Stimulated activated CD4-positive, alpha-beta T cell treated with anti-CD3 and anti-CD28 coated beads, TNF-alpha, amount 100 ng/mL, for 24 hours (primary cell): ENCODE data around the gene DAB2IP.

Experiments
- DNase-seq, 3 experiments: peaks; one replicate each; pipeline ENCODE4 v3.0.0-alpha.2; 2020; ENCODE audit warnings: low read depth in 3 of 3

Gene DAB2IP

GRCh38 chr9:121758693-121759092, 107.3 kb downstream of the DAB2IP start:
- no peak for DNase-seq

- no peak for DNase-seq
Measured at GRCh38 chr9:121759996-121760395, 108.6 kb downstream of the DAB2IP start.

- no peak for DNase-seq
Measured at GRCh38 chr9:121760571-121760970, 109.1 kb downstream of the DAB2IP start.

GRCh38 chr9:121763131-121763530, 111.7 kb downstream of the DAB2IP start:
- no peak for DNase-seq

- DNase-seq: no peak
Measured at GRCh38 chr9:121763561-121764370, 112.3 kb downstream of the DAB2IP start.

- DNase-seq: no peak
Measured at GRCh38 chr9:121764371-121764730, 112.9 kb downstream of the DAB2IP start.

- no peak for DNase-seq
Measured at GRCh38 chr9:121765021-121765950, 113.9 kb downstream of the DAB2IP start.

- no peak for DNase-seq
Measured at GRCh38 chr9:121766081-121766683, 114.7 kb downstream of the DAB2IP start.

- no peak for DNase-seq
Measured at GRCh38 chr9:121767171-121767769, 115.8 kb downstream of the DAB2IP start.

GRCh38 chr9:121768416-121769015, 117.1 kb downstream of the DAB2IP start:
- no peak for DNase-seq

GRCh38 chr9:121769939-121770338, 118.5 kb downstream of the DAB2IP start:
- no peak for DNase-seq

GRCh38 chr9:121770415-121771273, 119.2 kb downstream of the DAB2IP start:
- no peak for DNase-seq

GRCh38 chr9:121771418-121771817, 120.0 kb downstream of the DAB2IP start:
- DNase-seq: no peak

GRCh38 chr9:121771851-121772599, 120.6 kb downstream of the DAB2IP start:
- no peak for DNase-seq

GRCh38 chr9:121772600-121773285, 121.3 kb downstream of the DAB2IP start:
- no peak for DNase-seq

- DNase-seq: no peak
Measured at GRCh38 chr9:121773286-121773953, 122.0 kb downstream of the DAB2IP start.

- no peak for DNase-seq
Measured at GRCh38 chr9:121773954-121774714, 122.7 kb downstream of the DAB2IP start.
